Colonic mucosa (tissue), 4 donors: ENCODE results near the gene PHETA1. TPM values are rescaled to one million over a fixed set of nuclear protein-coding genes. Genes with fewer than 3 reads are reported as not detected.
"Not testable (repeated sequence)": the region's sequence is repeated elsewhere in the genome, so short reads cannot be mapped to it uniquely, and the experiment has no call there.

ENCODE experiments used
- DNase-seq: peaks from one replicate; pipeline ENCODE4 v3.0.0-alpha.2; 2020
- H3K27ac ChIP-seq: fragments of 200-600 bp; one replicate; pipeline ENCODE4 v1.8.0; 2021
- H3K27me3 ChIP-seq: fragments of 200-600 bp; one replicate; pipeline ENCODE4 v1.8.0; 2021
- H3K36me3 ChIP-seq: fragments of 200-600 bp; one replicate; pipeline ENCODE4 v1.8.0; 2021
- H3K4me1 ChIP-seq: fragments of 200-600 bp; one replicate; pipeline ENCODE4 v1.8.0; 2021; ENCODE audit warnings: mild to moderate bottlenecking
- H3K4me3 ChIP-seq: fragments of 200-600 bp; one replicate; pipeline ENCODE4 v1.8.0; 2021
- H3K9ac ChIP-seq, 2 donors: one replicate each; pipeline ENCODE4 v1.7.0; 2013; ENCODE audit warnings: control low read depth in 2 of 2, low read depth in 2 of 2, low read length in 2 of 2
- H3K9me3 ChIP-seq: fragments of 200-600 bp; one replicate; pipeline ENCODE4 v1.8.0; 2021
- intact Hi-C: fragments of 100-400 bp; cut with DNase I; formaldehyde crosslinking; loops from one replicate; pipeline ENCODE4 v1.14.1; 2022
- total RNA-seq, 2 donors: library from RNA; stranded (reverse); fragmentation: NEBNext Ultra II Directional in 1 of 2; extraction: Animal tissue kit (Norgen Biotek cat#: 25700) in 1 of 2; gene quantifications; one replicate each; pipeline ENCODE4 v1.2.1, GENCODE V29; 2021
- TF ChIP-seq, protein P1 (sequence below): fragments of 200-600 bp; IDR thresholded peaks from one replicate; pipeline ENCODE4 v1.8.0; 2022; ENCODE audit warnings: antibody characterized with exemption, mild to moderate bottlenecking
- donor health status: healthy.
- donor health status: DM: no; HTN: no; CAD: no.
- donor health status: DM: no; HTN: no; CAD: no.

The PHETA1 gene
- total RNA-seq, 2 donors from 2014 or later: 21.8 to 43.6 TPM

DNA sequence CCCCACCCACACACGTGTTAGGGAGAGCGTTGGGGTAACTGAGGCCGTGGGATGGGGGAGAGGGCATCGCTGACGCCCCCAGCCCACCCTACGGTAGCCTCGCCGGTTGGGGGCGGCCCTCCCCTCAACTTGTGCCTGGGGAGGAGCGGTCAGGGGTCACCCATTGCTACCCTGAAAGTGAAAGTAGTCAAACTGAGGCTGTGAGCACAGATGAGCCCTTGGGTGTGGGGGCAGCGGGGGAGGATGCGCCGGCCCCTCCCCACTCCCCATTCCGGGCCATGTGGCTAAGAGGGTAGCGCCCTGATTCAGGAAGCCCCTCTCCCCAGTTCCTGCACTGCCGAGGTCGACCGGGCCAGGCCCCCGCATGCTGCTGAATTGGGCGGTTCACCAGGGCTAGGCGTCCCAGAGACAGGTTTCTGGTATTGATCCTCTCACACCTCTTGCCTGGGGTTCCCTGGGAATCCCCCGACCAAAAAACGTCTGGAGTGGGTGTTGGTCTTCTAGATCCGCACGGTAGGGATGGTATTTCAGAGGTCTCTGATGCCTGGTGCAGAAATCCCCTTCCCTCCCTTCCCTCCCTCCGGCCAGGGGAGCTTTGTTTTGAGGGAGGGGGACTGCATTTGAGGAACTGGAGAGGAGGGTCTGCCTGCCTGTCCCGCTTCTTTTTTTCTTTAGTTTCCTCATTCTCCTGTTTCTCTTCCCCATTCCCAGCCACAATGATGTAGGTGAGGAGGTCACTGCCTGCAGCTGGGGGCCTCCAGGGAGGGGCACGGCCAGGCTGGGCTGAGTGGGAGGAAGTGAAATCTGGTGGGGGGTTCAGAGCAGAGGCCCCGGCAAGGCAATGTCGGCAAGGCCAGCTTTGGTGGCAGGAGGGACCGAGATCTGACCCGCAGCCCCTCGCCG, 37.8 kb upstream of the PHETA1 start:
- H3K9me3 ChIP-seq: no peaks in the 10 kb centered on the region
- intact Hi-C loops: no loop called here
- H3K27me3 ChIP-seq: no peaks in the 10 kb centered on the region
- TF ChIP-seq, protein P1, sequence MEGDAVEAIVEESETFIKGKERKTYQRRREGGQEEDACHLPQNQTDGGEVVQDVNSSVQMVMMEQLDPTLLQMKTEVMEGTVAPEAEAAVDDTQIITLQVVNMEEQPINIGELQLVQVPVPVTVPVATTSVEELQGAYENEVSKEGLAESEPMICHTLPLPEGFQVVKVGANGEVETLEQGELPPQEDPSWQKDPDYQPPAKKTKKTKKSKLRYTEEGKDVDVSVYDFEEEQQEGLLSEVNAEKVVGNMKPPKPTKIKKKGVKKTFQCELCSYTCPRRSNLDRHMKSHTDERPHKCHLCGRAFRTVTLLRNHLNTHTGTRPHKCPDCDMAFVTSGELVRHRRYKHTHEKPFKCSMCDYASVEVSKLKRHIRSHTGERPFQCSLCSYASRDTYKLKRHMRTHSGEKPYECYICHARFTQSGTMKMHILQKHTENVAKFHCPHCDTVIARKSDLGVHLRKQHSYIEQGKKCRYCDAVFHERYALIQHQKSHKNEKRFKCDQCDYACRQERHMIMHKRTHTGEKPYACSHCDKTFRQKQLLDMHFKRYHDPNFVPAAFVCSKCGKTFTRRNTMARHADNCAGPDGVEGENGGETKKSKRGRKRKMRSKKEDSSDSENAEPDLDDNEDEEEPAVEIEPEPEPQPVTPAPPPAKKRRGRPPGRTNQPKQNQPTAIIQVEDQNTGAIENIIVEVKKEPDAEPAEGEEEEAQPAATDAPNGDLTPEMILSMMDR: no peak
- H3K27ac ChIP-seq: peak overlapping the region; percentile 84
- H3K4me3 ChIP-seq: peak overlapping the region; percentile 92
- peaks cover 21% of the 10 kb centered on the region for H3K4me1 ChIP-seq
- H3K36me3 ChIP-seq: no peaks in the 10 kb centered on the region
- DNase-seq: peak; percentile 43
- H3K9ac ChIP-seq: peak overlapping the region; percentile 67 to 77

DNA sequence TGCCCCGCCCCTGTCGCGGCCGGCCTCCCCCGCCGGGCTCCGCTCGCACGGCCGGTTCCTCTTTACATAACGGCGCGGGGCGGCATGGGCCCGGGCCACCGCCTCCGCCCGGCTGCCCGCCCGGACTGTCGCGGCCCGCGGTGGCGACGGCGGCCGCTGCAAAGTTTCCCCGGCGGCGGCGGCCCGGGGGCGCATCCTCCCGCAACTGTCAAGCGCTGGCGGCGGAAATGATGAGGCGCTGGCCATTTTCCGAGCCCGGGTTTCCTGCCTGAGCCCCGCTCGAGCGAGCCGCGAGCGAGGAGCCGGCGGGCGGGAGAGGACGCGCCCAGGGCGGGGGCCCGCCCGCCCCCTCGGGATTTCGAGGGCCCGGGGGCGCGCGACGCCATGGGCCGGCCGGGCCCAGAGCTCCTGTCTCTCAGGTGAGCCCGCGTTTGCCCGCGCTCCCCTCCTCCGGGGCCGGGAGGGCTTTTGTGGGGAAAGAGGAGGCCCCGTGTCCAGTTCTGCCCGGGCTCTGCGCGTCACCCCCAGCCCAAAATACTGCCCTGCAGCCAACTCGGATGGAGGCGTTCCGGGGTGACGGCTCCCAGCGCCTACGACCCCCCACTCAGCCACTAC, 37.1 kb upstream of the PHETA1 start, which contains the start of gene SH2B3:
TSS of gene SH2B3 (plus strand) at position 65 of the 615 bp plus-strand sequence. CDS start 12,223 bp downstream, outside the sequence.
- TF ChIP-seq, protein P1: no peak
- Histone ChIP-seq H3K4me3 (peak within 1 kb of the TSS; percentile 92), H3K4me1 (peaks cover 21% of the 10 kb centered on the region), H3K9ac (peak within 1 kb of the TSS; percentile 67 to 77), H3K27ac (peak within 1 kb of the TSS; percentile 84), H3K36me3 (no peaks in the 10 kb centered on the region), H3K9me3 (no peaks in the 10 kb centered on the region), H3K27me3 (no peaks in the 10 kb centered on the region)
- DNase-seq: peak; percentile 34
- intact Hi-C loops: no loop called here

DNA sequence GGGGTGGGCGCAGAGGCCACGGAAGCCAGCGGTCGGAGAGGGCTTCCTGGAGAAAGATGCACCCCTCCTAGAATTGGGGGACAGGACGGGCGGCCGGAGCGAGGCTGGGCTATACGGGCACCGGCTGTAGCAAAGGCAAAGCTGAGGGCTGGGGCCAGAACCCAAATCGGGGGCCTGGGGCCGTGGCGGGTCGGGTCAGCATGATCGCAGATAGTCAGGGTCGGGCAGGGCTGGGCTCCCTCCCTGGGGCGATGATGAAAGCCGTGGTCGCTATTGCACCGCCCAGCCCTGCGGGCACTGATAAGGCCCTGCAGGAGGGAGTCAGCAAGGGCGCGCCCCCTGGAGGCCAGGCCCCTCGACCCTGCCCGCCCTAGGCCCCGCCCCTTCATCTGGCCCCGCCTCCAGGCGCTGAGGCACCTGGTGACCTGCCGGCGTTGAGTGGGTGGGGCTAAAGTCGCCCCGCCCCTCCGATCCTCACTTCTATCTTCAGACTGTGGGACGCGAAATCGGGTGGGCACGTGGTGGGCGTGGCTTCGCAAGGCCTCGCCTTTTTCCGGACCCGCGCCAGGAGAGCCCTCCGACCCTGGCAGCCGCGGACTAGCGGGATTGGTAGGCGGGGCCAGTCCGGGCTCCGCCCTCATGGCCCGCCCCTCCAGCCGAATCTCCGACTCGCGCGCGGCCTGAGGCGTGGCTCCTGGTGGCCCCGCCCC, 36.4 kb upstream of the PHETA1 start:
- DNase-seq: peak; percentile 99
- intact Hi-C loops: no loop called here
- no peaks in the 10 kb centered on the region for H3K9me3 ChIP-seq
- H3K27me3 ChIP-seq: no peaks in the 10 kb centered on the region
- H3K9ac ChIP-seq: peak overlapping the region in 1 of 2 donors; percentile 73
- H3K4me3 ChIP-seq: peak overlapping the region; percentile 92
- TF ChIP-seq, protein P1: peak; percentile 58
- H3K27ac ChIP-seq: peak overlapping the region; percentile 84
- H3K36me3 ChIP-seq: no peaks in the 10 kb centered on the region
- H3K4me1 ChIP-seq: peaks cover 17% of the 10 kb centered on the region

GRCh38 chr12:111404362-111405148, 35.7 kb upstream of the PHETA1 start:
- H3K27ac ChIP-seq: peak overlapping the region; percentile 84
- H3K27me3 ChIP-seq: no peaks in the 10 kb centered on the region
- H3K36me3 ChIP-seq: no peaks in the 10 kb centered on the region
- peak; percentile 59 for DNase-seq
- H3K4me3 ChIP-seq: peak overlapping the region; percentile 92
- TF ChIP-seq, protein P1: no peak
- no peaks in the 10 kb centered on the region for H3K9me3 ChIP-seq
- peaks cover 17% of the 10 kb centered on the region for H3K4me1 ChIP-seq
- intact Hi-C loops: no loop called here
- H3K9ac ChIP-seq: peak overlapping the region in 1 of 2 donors; percentile 73

- H3K4me1 ChIP-seq, H3K36me3 ChIP-seq, DNase-seq, intact Hi-C loops, H3K9me3 ChIP-seq, H3K4me3 ChIP-seq, H3K27me3 ChIP-seq, H3K9ac ChIP-seq: not testable (repeated sequence)
- H3K27ac ChIP-seq: peak overlapping the region; percentile 74
Observed at GRCh38 chr12:111402490-111402824, 33.6 kb upstream of the PHETA1 start.
